T-helper 2 cell treated with Interferon-gamma antibody and Interleukin-4, amounts not matched to agents 100 ng/mL and 5 ng/mL, for 36 hours (primary cell): Measurements from ENCODE around the gene ELOA. TPM values are rescaled to one million over a fixed set of nuclear protein-coding genes. Genes with fewer than 3 reads are reported as not detected.
"Not testable (repeated sequence)": the region's sequence is repeated elsewhere in the genome, so short reads cannot be mapped to it uniquely, and the experiment has no call there.

Experiments used
- intact Hi-C: fragments of 100-400 bp; cut with micrococcal nuclease; formaldehyde crosslinking; loops from one replicate; pipeline ENCODE4 v1.15.1; 2023
- total RNA-seq: library from RNA; stranded (reverse); gene quantifications from 2 replicates; pipeline ENCODE4 v1.2.3, GENCODE V29; 2022

ELOA gene
- 36.4 and 36.6 TPM in 2 replicates for total RNA-seq

GRCh38 chr1:23743287-23744152 lies at the start of gene ELOA:
TSS of gene ELOA (plus strand) at chr1:23743471. CDS start at chr1:23743504, 33 bp downstream.
- intact Hi-C loops, result loop anchor here (2.0 to 10.0 kb wide), 2 partner anchors 53 to 1289 kb away; partner anchors contain the start of genes RPL11 and ZBTB40

GRCh38 chr1:23693599-23693998 lies 49.7 kb upstream of the ELOA start:
- intact Hi-C loops, result no loop called here

GRCh38 chr1:23694371-23694770 lies 48.9 kb upstream of the ELOA start:
- intact Hi-C loops, result no loop called here

GRCh38 chr1:23695667-23696066 lies 47.6 kb upstream of the ELOA start:
- intact Hi-C loops, result no loop called here

- intact Hi-C loops, result no loop called here
Observed at GRCh38 chr1:23696335-23696989, 46.8 kb upstream of the ELOA start.

- intact Hi-C loops, result no loop called here
Observed at GRCh38 chr1:23698466-23698865, 44.8 kb upstream of the ELOA start.

- intact Hi-C loops, result no loop called here
Observed at GRCh38 chr1:23699280-23700179, 43.7 kb upstream of the ELOA start.

GRCh38 chr1:23701310-23701709 lies 42.0 kb upstream of the ELOA start:
- intact Hi-C loops, result no loop called here

- intact Hi-C loops, result no loop called here
Observed at GRCh38 chr1:23701996-23702395, 41.3 kb upstream of the ELOA start.

GRCh38 chr1:23704834-23705495 lies 38.3 kb upstream of the ELOA start:
- intact Hi-C loops, result no loop called here

- intact Hi-C loops, result no loop called here
Observed at GRCh38 chr1:23709229-23709628, 34.0 kb upstream of the ELOA start.

- intact Hi-C loops, result no loop called here
Observed at GRCh38 chr1:23718482-23718881, 24.8 kb upstream of the ELOA start.

- intact Hi-C loops, result no loop called here
Observed at GRCh38 chr1:23719162-23719820, 24.0 kb upstream of the ELOA start.

GRCh38 chr1:23720256-23720995 lies 22.8 kb upstream of the ELOA start:
- intact Hi-C loops, result no loop called here

GRCh38 chr1:23722652-23723051 lies 20.6 kb upstream of the ELOA start:
- intact Hi-C loops, result no loop called here

- intact Hi-C loops, result no loop called here
Observed at GRCh38 chr1:23726686-23727085, 16.6 kb upstream of the ELOA start.

GRCh38 chr1:23727362-23727811 lies 15.9 kb upstream of the ELOA start:
- intact Hi-C loops, result no loop called here

GRCh38 chr1:23732363-23733224 lies 10.7 kb upstream of the ELOA start:
- intact Hi-C loops, result no loop called here

GRCh38 chr1:23733281-23733680 lies 10.0 kb upstream of the ELOA start:
- intact Hi-C loops, result not testable (repeated sequence)
